Heart left ventricle (tissue), 13 donors: ENCODE data around the gene SALL3.

ENCODE experiments used
- POLR2A ChIP-seq, 2 donors: fragments of 450-650 bp; IDR thresholded peaks; one replicate each; pipeline ENCODE4 v1.6.1; 2017; ENCODE audit warnings: antibody characterized with exemption in 2 of 2, mild to moderate bottlenecking in 2 of 2, moderate library complexity in 2 of 2
- TF ChIP-seq, protein P1 (sequence below), 12 donors: fragments of 200-600 bp; sonication (generic) in 4 of 12; IDR thresholded peaks; one replicate each; pipeline versions ENCODE4 v1.5.0 to v1.8.0; 2018 to 2022; ENCODE audit warnings: antibody characterized with exemption in 12 of 12, mild to moderate bottlenecking in 5 of 12
- donor health status: ischemic (EF 13 %, LVEDD 7.1; RV severe dilation, severe dysfunction).
- donor health status: DM: no; HTN: yes; CAD: no.
- donor health status: DM: no; HTN: no; CAD: no.
- donor health status: ischemic (EF 25% LVEDD 6.9; RV normal size, moderate dysfunction).
- donor health status: ischemic (EF 25% LVEDD 5.7; RV mildly dilated, moderate dysfunction).
- donor health status: ischemic (EF 35%, LVEDD 5.7; RV mildly dilated, moderate dysfunction).
- donor health status: nonischemic (EF 11% LVEDD 7.7; RV severe dilation, severe dysfunction).
- donor health status: DM: yes; HTN: yes; CAD: no.
- donor health status: PGD.
- donor health status: ischemic (EF 29% LVEDD 5.4; RV normal size, mild dysfunction).
- donor health status: nonischemic (EF 23%, LVEDD 6.1; RV moderate dilation, normal function).

DNA sequence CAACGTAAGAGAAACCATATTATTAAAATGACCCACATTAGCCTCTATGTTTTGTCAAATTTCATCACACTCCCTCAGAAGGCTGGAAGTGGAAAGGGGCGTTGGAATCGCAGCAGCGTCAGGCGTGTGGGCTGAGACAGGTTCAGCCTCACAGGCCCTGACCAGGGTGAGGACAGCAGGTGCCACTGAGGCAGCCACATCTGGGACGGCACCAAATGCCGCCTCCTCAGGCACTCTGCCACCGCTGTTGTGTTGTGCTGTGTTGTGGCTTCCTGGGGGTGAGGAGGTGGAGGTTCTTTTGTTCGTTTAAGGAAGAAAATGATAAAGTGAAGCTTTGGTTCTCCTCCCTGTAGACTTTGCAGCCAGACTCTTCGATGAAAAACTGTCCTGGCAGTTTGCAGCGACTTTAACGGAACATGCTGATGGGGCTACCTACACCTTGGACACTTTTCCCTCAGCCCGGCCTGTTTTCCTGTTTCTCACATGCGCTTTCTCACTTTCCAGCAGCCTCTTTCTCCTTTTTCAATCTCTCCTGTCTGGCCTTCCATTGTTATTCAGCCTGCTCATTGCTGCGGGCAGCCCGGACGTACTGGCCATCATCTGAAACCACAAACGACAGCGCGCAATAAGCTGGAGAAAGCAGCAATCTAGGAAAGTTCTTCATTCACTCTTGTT lies 44.9 kb upstream of the SALL3 start:
- TF ChIP-seq POLR2A (IDR thresholded peaks at IDR 0.05) = no peak
- TF ChIP-seq, protein P1, sequence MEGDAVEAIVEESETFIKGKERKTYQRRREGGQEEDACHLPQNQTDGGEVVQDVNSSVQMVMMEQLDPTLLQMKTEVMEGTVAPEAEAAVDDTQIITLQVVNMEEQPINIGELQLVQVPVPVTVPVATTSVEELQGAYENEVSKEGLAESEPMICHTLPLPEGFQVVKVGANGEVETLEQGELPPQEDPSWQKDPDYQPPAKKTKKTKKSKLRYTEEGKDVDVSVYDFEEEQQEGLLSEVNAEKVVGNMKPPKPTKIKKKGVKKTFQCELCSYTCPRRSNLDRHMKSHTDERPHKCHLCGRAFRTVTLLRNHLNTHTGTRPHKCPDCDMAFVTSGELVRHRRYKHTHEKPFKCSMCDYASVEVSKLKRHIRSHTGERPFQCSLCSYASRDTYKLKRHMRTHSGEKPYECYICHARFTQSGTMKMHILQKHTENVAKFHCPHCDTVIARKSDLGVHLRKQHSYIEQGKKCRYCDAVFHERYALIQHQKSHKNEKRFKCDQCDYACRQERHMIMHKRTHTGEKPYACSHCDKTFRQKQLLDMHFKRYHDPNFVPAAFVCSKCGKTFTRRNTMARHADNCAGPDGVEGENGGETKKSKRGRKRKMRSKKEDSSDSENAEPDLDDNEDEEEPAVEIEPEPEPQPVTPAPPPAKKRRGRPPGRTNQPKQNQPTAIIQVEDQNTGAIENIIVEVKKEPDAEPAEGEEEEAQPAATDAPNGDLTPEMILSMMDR (IDR thresholded peaks at IDR 0.05) = no peak
